SH-SY5Y (cell line): ENCODE results near the gene FAM98C.

Source experiments
- GATA2 ChIP-seq: IDR thresholded peaks from 2 replicates; pipeline ENCODE4 v1.6.1; 2011; ENCODE audit warnings: mild to moderate bottlenecking, low read depth, low read length
- GATA3 ChIP-seq: IDR thresholded peaks from 2 replicates; pipeline ENCODE4 v1.6.1; 2011; ENCODE audit warnings: low read depth, mild to moderate bottlenecking, low read length, moderate library complexity

DNA sequence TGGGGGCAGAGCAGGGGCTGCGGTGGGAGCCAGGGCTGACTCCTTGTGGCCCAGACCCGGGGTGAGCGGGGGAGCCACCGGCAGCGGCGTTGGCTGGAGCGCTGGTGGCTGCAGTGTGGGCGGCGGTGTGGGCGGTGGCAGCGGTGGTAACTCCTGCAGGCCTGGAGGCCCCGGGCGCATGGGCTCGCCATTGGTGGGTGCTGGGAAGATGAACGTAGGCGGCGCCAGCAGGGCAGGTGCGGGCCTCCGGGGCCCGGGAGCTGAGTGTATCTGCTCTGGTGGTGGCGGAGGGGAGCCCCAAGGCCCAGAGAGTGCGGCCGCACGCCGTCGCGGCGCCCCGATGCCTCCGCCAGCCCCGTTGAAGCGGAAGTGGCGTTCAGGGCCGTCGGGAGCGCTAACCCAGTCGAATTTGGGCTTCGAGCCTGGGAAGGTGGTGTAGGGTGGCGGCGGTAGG is 17.1 kb upstream of the FAM98C start:
- no peak for TF ChIP-seq GATA2
- no peak for TF ChIP-seq GATA3
